Omental fat pad (tissue), 4 donors: ENCODE measurements around the gene CDH3. TPM values are rescaled to one million over a fixed set of nuclear protein-coding genes. Genes with fewer than 3 reads are reported as not detected.

ENCODE experiments used
- ATAC-seq: fragments of 150-250 bp; one replicate; pipeline ENCODE4 v1.9.1; 2016; ENCODE audit warnings: mild to moderate bottlenecking, moderate library complexity; ENCODE audit not compliant: low FRiP score
- DNase-seq: peaks from one replicate; pipeline ENCODE4 v3.0.0-alpha.2; 2019; ENCODE audit warnings: low spot score
- CTCF ChIP-seq, 3 donors: fragments of 450-650 bp; IDR thresholded peaks; one replicate each; pipeline ENCODE4 v1.5.1; 2016 to 2017; ENCODE audit warnings: antibody characterized with exemption in 3 of 3, mild to moderate bottlenecking in 3 of 3, moderate library complexity in 2 of 3
- total RNA-seq, 4 donors: library from RNA; depleted of rRNA; stranded (reverse); fragments of >200 nt; gene quantifications; one replicate each; pipeline ENCODE4 v1.1.0, GENCODE V29; 2016

The CDH3 gene
- total RNA-seq, 4 donors from 2014 or later = 8.3 to 22.4 (median 11.5) TPM; not detected in 1

GRCh38 chr16:68719993-68720489, 74.9 kb downstream of the CDH3 start:
- TF ChIP-seq CTCF (IDR thresholded peaks at IDR 0.05) = no peak
- ATAC-seq (no peak), DNase-seq (no peak)

DNA sequence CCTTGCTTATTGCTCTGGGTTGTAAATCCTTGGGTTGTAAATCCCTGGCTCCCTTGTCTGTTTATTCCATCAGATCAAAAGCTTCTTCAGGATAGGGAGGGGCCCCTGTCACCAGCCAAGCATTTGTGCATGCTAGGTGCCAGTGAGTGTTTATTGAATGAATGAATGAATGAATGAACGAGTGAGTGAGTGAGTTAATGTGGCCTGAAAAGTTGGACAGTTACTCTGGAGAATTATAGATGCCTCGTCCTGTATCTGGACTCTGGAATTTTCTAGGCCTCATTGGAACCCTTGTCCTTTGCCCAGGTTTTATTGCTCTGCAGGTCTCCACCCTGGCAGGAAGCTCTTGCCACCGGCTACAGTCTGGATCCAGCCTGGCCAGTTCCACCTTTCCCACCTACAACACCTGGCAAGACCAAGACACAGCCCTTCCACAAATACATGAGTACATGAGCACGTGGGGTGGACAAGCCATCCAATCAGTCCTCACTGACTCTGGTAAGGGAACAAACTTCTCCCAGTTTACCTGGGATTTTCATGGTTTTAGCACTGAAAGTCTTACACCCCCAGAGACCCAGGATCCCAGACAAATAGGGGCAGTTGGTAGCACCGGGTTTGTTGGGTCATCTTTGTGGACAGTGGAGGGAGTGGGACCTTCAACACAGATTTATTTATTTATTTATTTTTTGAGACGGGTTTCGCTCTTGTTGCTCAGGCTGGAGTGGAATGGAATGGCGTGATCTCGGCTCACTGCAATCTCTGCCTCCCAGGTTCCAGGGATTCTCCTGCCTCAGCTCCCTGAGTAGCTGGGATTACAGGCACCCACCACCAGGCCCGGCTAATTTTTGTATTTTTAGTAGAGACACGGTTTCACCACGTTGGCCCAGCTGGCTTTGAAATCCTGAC, 77.3 kb downstream of the CDH3 start:
- ATAC-seq = no peak
- TF ChIP-seq CTCF (IDR thresholded peaks at IDR 0.05) = no peak
- DNase-seq = no peak

DNA sequence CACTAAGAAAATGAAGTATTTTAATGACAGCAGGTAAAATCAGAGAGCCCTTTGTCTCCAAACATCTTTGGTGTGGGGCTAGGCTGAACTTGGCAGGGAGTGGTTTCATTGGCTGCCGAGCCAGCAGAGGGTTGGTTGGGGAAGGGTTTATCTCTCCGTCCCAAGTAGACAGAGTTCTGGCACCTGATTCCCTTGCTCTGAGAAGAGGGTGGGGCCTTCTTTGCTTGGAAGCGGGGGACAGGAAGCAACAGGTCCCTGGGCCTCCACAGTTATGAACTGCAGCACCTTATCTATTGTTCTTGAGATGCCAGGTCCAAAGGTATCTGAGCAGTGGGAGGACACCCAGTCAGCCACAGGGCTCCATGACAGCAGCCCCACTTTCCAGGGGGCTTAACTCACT, 79.7 kb downstream of the CDH3 start:
- TF ChIP-seq CTCF (IDR thresholded peaks at IDR 0.05) = no peak
- ATAC-seq = no peak
- no peak for DNase-seq

DNA sequence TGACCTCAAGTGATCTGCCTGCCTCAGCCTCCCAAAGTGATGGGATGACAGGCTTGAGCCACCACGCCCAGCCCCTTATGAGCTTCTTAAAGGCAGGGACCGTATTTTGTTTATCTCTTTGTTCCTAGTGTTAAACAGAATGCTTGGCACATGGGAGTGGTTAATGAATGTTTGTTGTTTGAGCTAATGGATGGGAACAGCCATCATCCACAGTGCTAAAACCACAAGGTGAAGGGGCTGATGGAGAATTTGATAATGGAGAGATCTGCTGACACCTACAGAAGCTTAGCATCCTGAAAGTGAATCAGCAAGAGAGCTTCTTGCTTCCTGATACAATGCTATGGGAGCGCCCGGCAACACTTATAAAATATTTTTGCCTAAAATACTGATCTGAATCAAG, 83.4 kb downstream of the CDH3 start:
- no peak for TF ChIP-seq CTCF (IDR thresholded peaks at IDR 0.05)
- DNase-seq (no peak), ATAC-seq (no peak)

DNA sequence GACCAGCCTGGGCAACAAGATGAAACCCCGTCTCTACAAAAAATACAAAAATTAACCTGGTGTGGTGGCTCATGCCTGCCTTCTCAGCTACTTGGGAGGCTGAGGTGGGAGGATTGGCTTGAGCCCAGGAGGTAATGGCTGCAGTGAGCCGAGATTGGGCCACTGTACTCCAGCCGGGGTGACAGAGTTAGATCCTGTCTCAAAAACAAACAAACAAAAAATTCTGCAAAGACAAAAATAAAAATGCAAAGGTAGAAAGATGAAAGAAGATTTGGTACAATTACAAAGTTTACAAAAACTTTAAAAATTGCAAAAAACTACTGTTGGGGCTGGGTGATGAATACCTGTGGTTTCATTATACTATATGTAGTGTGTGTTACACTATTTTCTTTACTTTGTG, 86.5 kb downstream of the CDH3 start:
- ATAC-seq = no peak
- no peak for TF ChIP-seq CTCF (IDR thresholded peaks at IDR 0.05)
- no peak for DNase-seq

DNA sequence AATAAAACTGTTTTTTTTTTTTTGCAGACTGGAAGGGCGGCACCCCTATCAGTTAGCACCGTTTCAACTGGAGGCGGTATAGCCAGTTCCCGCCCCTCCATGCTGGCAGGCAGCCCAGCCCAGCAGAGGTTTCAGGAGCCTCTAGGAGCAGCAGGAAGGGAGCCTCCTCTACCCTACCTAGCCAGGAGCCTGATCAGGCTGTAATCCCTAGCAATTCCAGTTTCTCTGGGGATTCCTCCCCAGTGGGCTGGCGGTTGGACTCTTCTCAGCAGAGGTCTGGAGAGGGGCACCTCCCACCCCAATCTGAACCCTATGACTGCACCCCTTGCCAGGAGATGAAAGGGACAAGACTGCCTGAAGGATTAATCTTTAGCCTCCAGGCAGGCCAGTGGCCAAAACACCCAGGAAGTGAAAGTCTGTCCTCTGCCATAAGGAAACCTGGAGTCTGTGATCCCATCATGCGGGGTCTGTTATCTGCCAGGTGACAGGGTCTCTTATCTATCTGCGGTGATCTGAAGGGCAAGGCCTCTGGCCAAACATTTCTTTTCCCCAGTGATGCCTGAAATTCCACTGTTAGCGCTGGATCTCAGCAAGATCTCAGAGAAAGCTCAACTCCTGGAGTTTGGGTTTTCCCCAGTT, 87.1 kb downstream of the CDH3 start:
- DNase-seq (no peak), ATAC-seq (peak; percentile 80)
- no peak for TF ChIP-seq CTCF (IDR thresholded peaks at IDR 0.05)
